Measurements from ENCODE around the gene SCLT1.

The SCLT1 gene

DNA sequence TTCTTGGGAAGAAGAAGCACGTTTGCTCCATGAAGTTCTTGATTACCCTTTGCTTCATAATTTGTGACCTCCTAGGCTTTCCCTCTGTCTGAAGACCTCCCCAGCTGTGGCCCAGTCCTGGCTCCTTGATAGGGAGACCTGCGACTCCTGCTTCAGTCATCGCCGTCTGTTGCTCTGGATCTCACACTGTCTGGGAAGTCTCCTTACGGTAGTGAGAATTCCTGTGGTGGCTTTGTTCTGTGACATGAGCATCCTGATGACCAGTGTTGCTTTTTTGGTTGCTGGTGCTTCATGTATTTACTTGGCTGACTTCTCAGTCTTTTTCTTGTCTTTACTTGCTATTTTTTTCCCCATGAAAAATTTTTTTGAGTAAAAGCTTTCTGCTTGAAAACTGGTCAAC, 239.6 kb downstream of the SCLT1 start:
- no peaks in the 10 kb centered on the region for H3K4me1 ChIP-seq (ENCODE audit: control insufficient read depth, insufficient read depth, low read length)
- H3K36me3 ChIP-seq (ENCODE audit: control insufficient read depth, insufficient read depth, low read length): peaks cover 62% of the 10 kb centered on the region
- WGBS, 2 experiments: 70 to 84% methylated on average over 5 of the region's 5 CpGs
- no peak overlapping the region for H3K27ac ChIP-seq (ENCODE audit: insufficient read depth, low read depth, low read length, poor library complexity, severe bottlenecking)
- H3K4me3 ChIP-seq (ENCODE audit: insufficient read depth, low read depth, low read length): no peak overlapping the region
- H3K27me3 ChIP-seq (ENCODE audit: control insufficient read depth, insufficient read depth, low read length, poor library complexity, severe bottlenecking): no peaks in the 10 kb centered on the region
- H3K9me3 ChIP-seq (ENCODE audit: control insufficient read depth, low read length): no peaks in the 10 kb centered on the region

DNA sequence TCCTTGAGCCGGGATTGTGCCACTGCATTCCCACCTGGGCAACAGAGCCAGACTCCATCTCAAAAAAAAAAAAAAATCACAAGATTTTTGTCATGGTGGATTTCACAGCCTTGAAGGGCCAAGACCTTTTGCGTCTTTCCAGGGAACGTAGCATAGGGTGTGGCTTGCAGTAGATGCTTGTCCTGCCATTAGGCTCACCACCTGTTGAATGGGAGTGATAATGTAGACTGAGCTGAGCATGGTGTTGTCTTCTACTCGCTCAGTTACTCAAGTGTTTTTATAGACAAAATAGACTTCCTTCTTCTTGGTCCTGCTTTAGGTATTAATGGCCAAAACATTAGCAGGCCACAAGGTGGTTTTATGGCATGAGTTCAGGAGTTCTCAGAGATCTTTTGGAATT, 243.1 kb downstream of the SCLT1 start:
- 96 to 97% methylated on average over 4 of the region's 4 CpGs for WGBS, 2 experiments
- Histone ChIP-seq H3K4me1 (ENCODE audit: control insufficient read depth, insufficient read depth, low read length) (no peaks in the 10 kb centered on the region), H3K36me3 (ENCODE audit: control insufficient read depth, insufficient read depth, low read length) (peaks cover 66% of the 10 kb centered on the region), H3K27me3 (ENCODE audit: control insufficient read depth, insufficient read depth, low read length, poor library complexity, severe bottlenecking) (no peaks in the 10 kb centered on the region), H3K9me3 (ENCODE audit: control insufficient read depth, low read length) (no peaks in the 10 kb centered on the region), H3K4me3 (ENCODE audit: insufficient read depth, low read depth, low read length) (no peak overlapping the region), H3K27ac (ENCODE audit: insufficient read depth, low read depth, low read length, poor library complexity, severe bottlenecking) (no peak overlapping the region)

DNA sequence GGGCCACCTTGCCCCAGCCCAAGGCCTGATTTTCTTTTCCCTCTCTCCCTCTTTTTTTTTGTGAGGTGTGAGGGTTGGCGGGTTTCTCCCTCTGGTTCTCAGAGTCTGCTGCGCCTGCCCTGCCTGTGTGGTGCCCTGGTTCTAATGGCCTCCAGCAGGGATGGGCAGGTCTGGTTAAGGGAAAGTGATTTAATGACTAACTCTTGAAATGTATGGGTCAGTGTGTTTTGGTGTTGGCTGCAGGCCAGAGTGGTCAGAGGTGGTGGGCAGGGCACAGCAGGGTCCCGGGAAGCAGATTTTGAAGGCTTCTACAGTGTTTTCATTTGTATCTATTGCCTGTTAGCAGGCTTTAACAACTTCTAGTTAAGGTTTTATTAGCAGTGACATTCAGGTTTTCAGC, 244.9 kb downstream of the SCLT1 start:
- 94 to 98% methylated on average over 3 of the region's 3 CpGs for WGBS, 2 experiments
- Histone ChIP-seq H3K36me3 (ENCODE audit: control insufficient read depth, insufficient read depth, low read length) (peaks cover 73% of the 10 kb centered on the region), H3K27me3 (ENCODE audit: control insufficient read depth, insufficient read depth, low read length, poor library complexity, severe bottlenecking) (no peaks in the 10 kb centered on the region), H3K4me3 (ENCODE audit: insufficient read depth, low read depth, low read length) (no peak overlapping the region), H3K4me1 (ENCODE audit: control insufficient read depth, insufficient read depth, low read length) (no peaks in the 10 kb centered on the region), H3K27ac (ENCODE audit: insufficient read depth, low read depth, low read length, poor library complexity, severe bottlenecking) (no peak overlapping the region), H3K9me3 (ENCODE audit: control insufficient read depth, low read length) (no peaks in the 10 kb centered on the region)

DNA sequence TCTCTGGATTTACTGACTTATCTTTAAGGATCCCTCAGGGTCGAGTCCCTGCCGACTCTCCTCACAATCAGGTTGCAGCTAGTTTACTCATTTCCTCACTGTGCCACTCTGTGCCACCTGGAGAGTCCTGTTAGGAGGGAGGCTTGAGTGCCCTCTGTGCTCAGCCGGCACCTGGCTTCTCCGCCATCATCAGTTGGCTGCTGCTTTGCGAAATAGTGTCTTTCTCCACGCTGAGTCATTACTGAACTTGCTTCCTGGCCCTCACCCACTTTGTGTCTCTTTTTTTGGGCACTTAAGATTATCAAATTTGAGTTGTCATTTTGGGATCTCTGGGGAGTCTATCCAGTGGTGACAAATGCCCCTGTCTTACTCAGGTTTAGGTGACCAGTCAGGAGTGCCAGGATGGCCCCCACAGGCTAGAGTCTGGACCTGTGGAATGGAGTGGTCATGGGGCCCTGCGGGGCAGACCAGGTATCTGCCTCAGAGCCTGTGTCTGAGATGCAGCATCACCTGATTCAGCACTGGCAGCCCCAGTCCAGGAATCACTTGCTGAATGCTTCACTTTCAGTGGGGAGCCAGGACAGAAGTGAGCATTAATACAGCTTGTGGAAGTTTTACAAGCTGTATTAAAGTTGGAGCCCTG, 246.1 kb downstream of the SCLT1 start:
- Histone ChIP-seq H3K27ac (ENCODE audit: insufficient read depth, low read depth, low read length, poor library complexity, severe bottlenecking) (no peak overlapping the region), H3K36me3 (ENCODE audit: control insufficient read depth, insufficient read depth, low read length) (peaks cover 70% of the 10 kb centered on the region)
- 96 to 98% methylated on average over 7 of the region's 7 CpGs for WGBS, 2 experiments

DNA sequence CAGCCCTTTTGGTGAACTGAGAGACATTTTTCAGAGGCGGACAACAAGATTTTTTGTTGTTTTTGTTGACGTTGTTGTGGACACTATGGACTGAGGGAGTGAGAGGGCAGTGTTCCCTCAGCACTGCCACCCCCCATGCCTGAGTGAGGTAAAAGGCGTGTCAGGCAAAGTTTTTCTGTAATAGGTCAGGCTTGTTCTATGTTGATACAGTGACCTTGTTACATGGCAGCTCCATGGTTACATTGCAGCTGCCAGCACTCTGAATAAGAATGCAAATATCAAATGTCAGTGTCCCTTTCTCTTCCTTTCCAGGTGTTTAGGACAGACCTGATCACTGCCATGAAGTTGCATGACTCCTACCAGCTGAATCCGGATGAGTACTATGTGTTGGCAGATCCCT, 247.3 kb downstream of the SCLT1 start:
- H3K9me3 ChIP-seq (ENCODE audit: control insufficient read depth, low read length): no peaks in the 10 kb centered on the region
- H3K27ac ChIP-seq (ENCODE audit: insufficient read depth, low read depth, low read length, poor library complexity, severe bottlenecking): no peak overlapping the region
- peaks cover 64% of the 10 kb centered on the region for H3K36me3 ChIP-seq (ENCODE audit: control insufficient read depth, insufficient read depth, low read length)
- H3K4me1 ChIP-seq (ENCODE audit: control insufficient read depth, insufficient read depth, low read length): no peaks in the 10 kb centered on the region
- no peak overlapping the region for H3K4me3 ChIP-seq (ENCODE audit: insufficient read depth, low read depth, low read length)
- 95 to 98% methylated on average over 4 of the region's 4 CpGs for WGBS, 2 experiments
- H3K27me3 ChIP-seq (ENCODE audit: control insufficient read depth, insufficient read depth, low read length, poor library complexity, severe bottlenecking): no peaks in the 10 kb centered on the region

More for the DNA sequence above, 246.1 kb downstream of the SCLT1 start:
- Histone ChIP-seq H3K4me3 (ENCODE audit: insufficient read depth, low read depth, low read length) (no peak overlapping the region), H3K27me3 (ENCODE audit: control insufficient read depth, insufficient read depth, low read length, poor library complexity, severe bottlenecking) (no peaks in the 10 kb centered on the region), H3K9me3 (ENCODE audit: control insufficient read depth, low read length) (no peaks in the 10 kb centered on the region), H3K4me1 (ENCODE audit: control insufficient read depth, insufficient read depth, low read length) (no peaks in the 10 kb centered on the region)

DNA sequence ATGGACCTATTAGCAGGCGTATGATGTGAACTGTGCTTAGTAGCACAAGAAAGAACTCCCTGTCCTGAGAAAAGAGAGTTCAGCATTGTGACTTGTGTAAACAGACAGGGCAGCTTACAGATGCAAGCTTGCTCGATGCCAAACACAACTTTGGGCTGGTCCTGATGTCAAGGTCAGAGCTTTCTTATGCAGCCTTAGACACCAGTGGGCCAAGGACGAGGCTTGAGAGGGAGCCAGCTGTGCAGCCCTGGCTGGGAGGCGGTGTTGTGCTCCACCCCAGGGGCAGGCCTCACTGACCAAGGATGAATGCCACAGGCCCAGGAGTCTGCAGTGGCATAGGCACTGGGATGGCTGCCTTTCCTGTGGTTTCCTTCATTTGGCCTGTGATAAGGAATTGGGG, 248.4 kb downstream of the SCLT1 start:
- WGBS, 2 experiments: 91 to 94% methylated on average over 4 of the region's 4 CpGs
- H3K36me3 ChIP-seq (ENCODE audit: control insufficient read depth, insufficient read depth, low read length): peaks cover 52% of the 10 kb centered on the region
- H3K27me3 ChIP-seq (ENCODE audit: control insufficient read depth, insufficient read depth, low read length, poor library complexity, severe bottlenecking): no peaks in the 10 kb centered on the region
- no peak overlapping the region for H3K4me3 ChIP-seq (ENCODE audit: insufficient read depth, low read depth, low read length)
- no peak overlapping the region for H3K27ac ChIP-seq (ENCODE audit: insufficient read depth, low read depth, low read length, poor library complexity, severe bottlenecking)
- no peaks in the 10 kb centered on the region for H3K9me3 ChIP-seq (ENCODE audit: control insufficient read depth, low read length)
- H3K4me1 ChIP-seq (ENCODE audit: control insufficient read depth, insufficient read depth, low read length): no peaks in the 10 kb centered on the region

DNA sequence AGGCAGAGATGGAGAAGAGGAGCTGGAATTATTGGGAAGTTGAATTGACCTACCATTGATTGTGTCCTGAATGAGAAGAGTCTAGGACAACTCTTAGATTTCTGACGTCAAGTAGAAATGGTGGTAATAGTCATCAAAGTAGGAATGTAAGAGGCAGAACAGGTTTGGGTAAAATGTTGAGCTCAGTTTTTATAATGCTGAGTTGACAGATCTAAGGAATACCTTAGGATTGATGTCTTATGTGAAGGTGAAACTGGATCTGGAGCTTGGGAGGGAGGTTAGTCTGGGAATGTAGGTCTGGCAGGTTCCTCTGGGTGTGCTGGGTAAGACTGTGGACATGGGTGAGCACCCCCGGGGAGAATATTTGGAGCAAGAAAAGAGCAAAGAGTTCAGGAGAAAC, 251.9 kb downstream of the SCLT1 start:
- no peaks in the 10 kb centered on the region for H3K27me3 ChIP-seq (ENCODE audit: control insufficient read depth, insufficient read depth, low read length, poor library complexity, severe bottlenecking)
- 93 to 94% methylated on average over 2 of the region's 2 CpGs for WGBS, 2 experiments
- H3K27ac ChIP-seq (ENCODE audit: insufficient read depth, low read depth, low read length, poor library complexity, severe bottlenecking): no peak overlapping the region
- H3K4me1 ChIP-seq (ENCODE audit: control insufficient read depth, insufficient read depth, low read length): no peaks in the 10 kb centered on the region
- peaks cover 31% of the 10 kb centered on the region for H3K36me3 ChIP-seq (ENCODE audit: control insufficient read depth, insufficient read depth, low read length)
- H3K4me3 ChIP-seq (ENCODE audit: insufficient read depth, low read depth, low read length): no peak overlapping the region
- H3K9me3 ChIP-seq (ENCODE audit: control insufficient read depth, low read length): no peaks in the 10 kb centered on the region

DNA sequence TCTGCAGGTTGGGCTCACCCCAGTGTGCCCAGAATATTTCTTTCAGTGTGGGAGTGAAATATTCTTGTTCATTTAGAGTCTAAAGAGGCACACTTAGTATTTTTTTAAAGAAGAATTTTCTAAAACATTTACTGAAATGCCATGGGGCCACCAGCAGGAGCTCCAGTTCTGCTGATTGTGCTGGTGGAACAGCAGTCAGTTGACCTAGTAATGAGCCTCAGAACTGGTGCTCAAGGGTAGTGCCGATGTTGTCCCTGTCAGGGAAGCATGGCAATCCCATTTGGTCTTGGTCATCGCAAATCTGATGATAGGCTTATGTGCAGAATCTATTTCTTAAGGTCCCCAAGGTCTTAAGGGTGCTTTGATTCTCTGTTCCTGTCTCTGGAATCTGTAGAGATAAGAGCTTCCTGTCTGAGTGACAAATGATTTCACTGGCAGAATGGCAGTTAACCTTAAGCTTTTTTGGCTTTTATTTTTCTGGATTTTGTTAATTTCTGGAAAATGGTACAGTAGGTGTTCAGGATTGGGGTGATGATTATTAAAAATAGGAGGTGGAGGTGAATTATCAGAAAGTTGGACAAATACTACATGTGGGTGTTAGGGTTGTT, 252.5 kb downstream of the SCLT1 start:
- 91 to 97% methylated on average over 2 of the region's 2 CpGs for WGBS, 2 experiments
- H3K27me3 ChIP-seq (ENCODE audit: control insufficient read depth, insufficient read depth, low read length, poor library complexity, severe bottlenecking): no peaks in the 10 kb centered on the region
- peaks cover 25% of the 10 kb centered on the region for H3K36me3 ChIP-seq (ENCODE audit: control insufficient read depth, insufficient read depth, low read length)
- H3K9me3 ChIP-seq (ENCODE audit: control insufficient read depth, low read length): no peaks in the 10 kb centered on the region
- no peak overlapping the region for H3K27ac ChIP-seq (ENCODE audit: insufficient read depth, low read depth, low read length, poor library complexity, severe bottlenecking)
- no peaks in the 10 kb centered on the region for H3K4me1 ChIP-seq (ENCODE audit: control insufficient read depth, insufficient read depth, low read length)
- no peak overlapping the region for H3K4me3 ChIP-seq (ENCODE audit: insufficient read depth, low read depth, low read length)

DNA sequence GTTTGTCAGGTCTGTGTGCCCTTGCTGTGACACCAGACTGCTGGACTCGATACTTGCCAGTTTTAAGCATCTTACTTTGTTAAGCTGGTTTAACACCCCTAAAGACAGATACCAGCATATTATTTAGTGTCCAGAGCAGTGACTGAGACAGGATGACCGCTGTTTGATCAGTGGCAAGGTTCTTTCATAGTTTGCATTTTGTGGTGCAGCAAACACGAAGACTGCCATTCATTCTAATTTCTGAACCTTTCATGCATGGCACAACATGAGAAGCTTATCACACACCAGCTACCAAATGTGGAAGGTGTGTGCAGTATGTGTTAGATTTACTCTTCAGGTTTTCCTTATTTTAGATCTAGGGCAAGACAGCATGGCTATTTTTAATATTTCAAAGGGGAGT, 255.7 kb downstream of the SCLT1 start:
- H3K4me3 ChIP-seq (ENCODE audit: insufficient read depth, low read depth, low read length): no peak overlapping the region
- no peak overlapping the region for H3K27ac ChIP-seq (ENCODE audit: insufficient read depth, low read depth, low read length, poor library complexity, severe bottlenecking)
- no peaks in the 10 kb centered on the region for H3K9me3 ChIP-seq (ENCODE audit: control insufficient read depth, low read length)
- no peaks in the 10 kb centered on the region for H3K27me3 ChIP-seq (ENCODE audit: control insufficient read depth, insufficient read depth, low read length, poor library complexity, severe bottlenecking)
- peaks cover 8% of the 10 kb centered on the region for H3K36me3 ChIP-seq (ENCODE audit: control insufficient read depth, insufficient read depth, low read length)
- H3K4me1 ChIP-seq (ENCODE audit: control insufficient read depth, insufficient read depth, low read length): peaks cover 2% of the 10 kb centered on the region
- 92 to 96% methylated on average over 3 of the region's 3 CpGs for WGBS, 2 experiments

DNA sequence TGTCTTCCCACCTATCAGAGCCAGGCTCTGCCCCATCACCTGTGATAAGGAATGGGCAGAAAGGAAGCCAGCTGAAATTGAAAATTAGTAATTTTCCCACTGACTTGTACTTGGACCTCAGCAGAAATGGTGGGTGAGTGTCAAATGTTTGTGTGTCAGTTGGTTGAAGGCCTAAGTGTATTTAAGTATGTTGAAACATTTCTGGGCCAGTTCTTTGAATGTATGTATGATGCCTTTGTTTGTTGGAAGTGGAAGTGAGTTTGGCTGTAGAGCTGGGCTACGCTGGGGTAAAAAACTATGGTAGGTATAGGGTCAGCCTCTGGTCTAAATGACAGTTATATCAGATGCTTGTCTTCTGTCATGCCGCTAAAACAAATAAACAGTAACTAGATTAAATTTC, 256.1 kb downstream of the SCLT1 start:
- 84 to 94% methylated on average over 2 of the region's 2 CpGs for WGBS, 2 experiments
- peaks cover 7% of the 10 kb centered on the region for H3K4me1 ChIP-seq (ENCODE audit: control insufficient read depth, insufficient read depth, low read length)
- no peak overlapping the region for H3K27ac ChIP-seq (ENCODE audit: insufficient read depth, low read depth, low read length, poor library complexity, severe bottlenecking)
- peaks cover 7% of the 10 kb centered on the region for H3K36me3 ChIP-seq (ENCODE audit: control insufficient read depth, insufficient read depth, low read length)
- H3K4me3 ChIP-seq (ENCODE audit: insufficient read depth, low read depth, low read length): no peak overlapping the region
- no peaks in the 10 kb centered on the region for H3K27me3 ChIP-seq (ENCODE audit: control insufficient read depth, insufficient read depth, low read length, poor library complexity, severe bottlenecking)
- no peaks in the 10 kb centered on the region for H3K9me3 ChIP-seq (ENCODE audit: control insufficient read depth, low read length)
